GM12878 (cell line): Measurements from ENCODE around the gene BNC2. TPM values are rescaled to one million over a fixed set of nuclear protein-coding genes. Genes with fewer than 3 reads are reported as not detected.

Experiments
- ATAC-seq: fragments of 200-7000 bp; cut with Tn5 transposase; 3 replicates; pipeline ENCODE4 v1.9.1; 2020; ENCODE audit warnings: mild to moderate bottlenecking, moderate library complexity
- BruUV-seq: library from RNA; stranded (reverse); fragments of 400-500 nt; replicated peaks from 2 replicates; lab custom pipeline; 2021; lab: Mats Ljungman, UMichigan
- CTCF ChIA-PET: fragments of 300-600 bp; sonication (Branson Sonifier 250); formaldehyde crosslinking; extraction: SDS; loops from one replicate; lab custom pipeline; 2021; ENCODE audit warnings: inconsistent platforms; lab: Yijun Ruan, JAX
- POLR2A ChIA-PET: fragments of 350-600 bp; formaldehyde crosslinking; extraction: SDS; loops from one replicate; lab custom pipeline; 2021; ENCODE audit warnings: inconsistent platforms; lab: Charles Lee
- RAD21 ChIA-PET: fragments of 300-600 bp; sonication (Branson Sonifier 250); formaldehyde crosslinking; loops from one replicate; lab custom pipeline; 2023; ENCODE audit warnings: antibody characterized with exemption; ENCODE audit not compliant: unreplicated experiment; lab: Charles Lee
- SMC1A ChIA-PET: fragments of 300-600 bp; sonication (Branson Sonifier 250); formaldehyde crosslinking; loops from one replicate; lab custom pipeline; 2023; ENCODE audit not compliant: unreplicated experiment, uncharacterized antibody; lab: Charles Lee
- DNase-seq: peaks from one replicate; pipeline ENCODE4 v3.0.0-alpha.2; 2011; ENCODE audit warnings: low read depth, low spot score
- FAIRE-seq: peaks from 3 replicates; lab custom pipeline; 2011; peaks lifted over from hg19 to GRCh38; lab: Jason Lieb, UNC
- H2AFZ ChIP-seq: 2 replicates; pipeline ENCODE4 v1.6.0; 2011; ENCODE audit warnings: low read depth, low read length, control low read depth; ENCODE audit not compliant: control insufficient read depth
- H3K27ac ChIP-seq: 2 replicates; pipeline ENCODE4 v1.5.1; 2011; ENCODE audit warnings: control low read depth; ENCODE audit not compliant: control insufficient read depth, insufficient read depth
- H3K27me3 ChIP-seq, 2 experiments: replicated peaks in 1 of 2; 2 replicates each; pipeline versions ENCODE4 v1.6.0 to v1.6.1; 2011; ENCODE audit warnings: low read length in 1 of 2; ENCODE audit not compliant: control insufficient read depth in 2 of 2, insufficient read depth in 2 of 2
- H3K36me3 ChIP-seq, 2 experiments: 2 replicates each; pipeline ENCODE4 v1.5.1; 2011; ENCODE audit warnings: low read length in 1 of 2; ENCODE audit not compliant: control insufficient read depth in 2 of 2, insufficient read depth in 2 of 2
- H3K4me1 ChIP-seq: 2 replicates; pipeline ENCODE4 v1.6.1; 2011; ENCODE audit warnings: mild to moderate bottlenecking, low read length, moderate library complexity, mixed read lengths; ENCODE audit not compliant: control insufficient read depth, insufficient read depth
- H3K4me2 ChIP-seq: 2 replicates; pipeline ENCODE4 v1.6.0; 2011; ENCODE audit warnings: control low read depth; ENCODE audit not compliant: control insufficient read depth, insufficient read depth
- H3K4me3 ChIP-seq: fragments of 200-600 bp; sonication (generic); 2 replicates; pipeline ENCODE4 v1.5.1; 2016
- H3K79me2 ChIP-seq: 2 replicates; pipeline ENCODE4 v1.6.0; 2011; ENCODE audit warnings: low read length; ENCODE audit not compliant: control insufficient read depth, insufficient read depth
- H3K9ac ChIP-seq: 2 replicates; pipeline ENCODE4 v1.8.0; 2011; ENCODE audit warnings: low read length, control low read depth, mixed read lengths; ENCODE audit not compliant: control insufficient read depth, insufficient read depth
- H3K9me3 ChIP-seq: replicated peaks from 3 replicates; pipeline ENCODE4 v1.5.1; 2011; ENCODE audit warnings: mild to moderate bottlenecking, low read length; ENCODE audit not compliant: control insufficient read depth, insufficient read depth
- H4K20me1 ChIP-seq: 2 replicates; pipeline ENCODE4 v1.6.0; 2011; ENCODE audit not compliant: control insufficient read depth, insufficient read depth
- ATF2 ChIP-seq: IDR thresholded peaks from 2 replicates; pipeline ENCODE4 v1.6.1; 2012; ENCODE audit warnings: low read length, inconsistent platforms
- BACH1 ChIP-seq: fragments of 450-650 bp; IDR thresholded peaks from 2 replicates; pipeline ENCODE4 v1.6.1; 2017; ENCODE audit warnings: mild to moderate bottlenecking, borderline replicate concordance
- BMI1 ChIP-seq: fragments of 450-650 bp; IDR thresholded peaks from 2 replicates; pipeline ENCODE4 v1.6.1; 2016; ENCODE audit warnings: mild to moderate bottlenecking, moderate library complexity, borderline replicate concordance
- CREB1 ChIP-seq: IDR thresholded peaks from 2 replicates; pipeline ENCODE4 v1.6.1; 2012; ENCODE audit warnings: low read depth, mild to moderate bottlenecking, inconsistent platforms
- FOXK2 ChIP-seq: fragments of 450-650 bp; IDR thresholded peaks from 2 replicates; pipeline ENCODE4 v1.6.1; 2017; ENCODE audit warnings: mild to moderate bottlenecking, moderate library complexity
- JUNB ChIP-seq: IDR thresholded peaks from 2 replicates; pipeline ENCODE4 v1.6.1; 2016; ENCODE audit warnings: antibody characterized with exemption, mild to moderate bottlenecking
- MAX ChIP-seq: IDR thresholded peaks from 2 replicates; pipeline ENCODE4 v1.6.1; 2012; ENCODE audit warnings: low read depth, low read length, improper control_type of control experiment
- NR2C1 ChIP-seq: fragments of 450-650 bp; IDR thresholded peaks from 2 replicates; pipeline ENCODE4 v1.6.1; 2017; ENCODE audit warnings: antibody characterized with exemption, mild to moderate bottlenecking, moderate library complexity
- NRF1 ChIP-seq: conservative IDR thresholded peaks from 2 replicates; pipeline ENCODE4 v1.6.1; 2011; ENCODE audit warnings: mild to moderate bottlenecking, low read depth, low read length, improper control_type of control experiment
- PBX3 ChIP-seq: IDR thresholded peaks from 2 replicates; pipeline ENCODE4 v1.6.1; 2011; ENCODE audit warnings: mild to moderate bottlenecking, low read depth, low read length, moderate library complexity; ENCODE audit not compliant: insufficient replicate concordance
- SMC3 ChIP-seq: IDR thresholded peaks from 2 replicates; pipeline ENCODE4 v1.6.1; 2011; ENCODE audit warnings: low read length, improper control_type of control experiment, borderline replicate concordance
- SRF ChIP-seq, 2 experiments: IDR thresholded peaks; 2 replicates each; pipeline ENCODE4 v1.6.1; 2011; ENCODE audit warnings: low read depth in 2 of 2, low read length in 2 of 2, mild to moderate bottlenecking in 1 of 2, moderate library complexity in 1 of 2
- SUZ12 ChIP-seq: fragments of 200-600 bp; sonication (generic); IDR thresholded peaks from one replicate; pipeline ENCODE4 v1.6.1; 2018; ENCODE audit warnings: antibody characterized with exemption, mild to moderate bottlenecking; ENCODE audit not compliant: unreplicated experiment
- TAF1 ChIP-seq: IDR thresholded peaks from 2 replicates; pipeline ENCODE4 v1.6.1; 2011; ENCODE audit warnings: mild to moderate bottlenecking, low read depth, low read length, borderline replicate concordance
- TCF7 ChIP-seq: IDR thresholded peaks from 2 replicates; pipeline ENCODE4 v1.6.1; 2014; ENCODE audit warnings: antibody characterized with exemption, borderline replicate concordance
- ZSCAN29 ChIP-seq: fragments of 450-650 bp; IDR thresholded peaks from 2 replicates; pipeline ENCODE4 v1.6.1; 2017; ENCODE audit warnings: mild to moderate bottlenecking, moderate library complexity
- in situ Hi-C: fragments of 300-500 bp; cut with MboI; formaldehyde crosslinking; loops from 9 replicates; pipeline ENCODE4 v1.14.3; 2018; ENCODE audit warnings: mixed read lengths
- intact Hi-C: fragments of 100-400 bp; cut with micrococcal nuclease; formaldehyde crosslinking; loops from one replicate; pipeline ENCODE4 v1.14.2; 2022; ENCODE audit not compliant: unreplicated experiment
- polyA plus RNA-seq, 11 experiments: library from polyadenylated mRNA; depleted of rRNA in 4 of 11; unstranded in 6 of 11; stranded (reverse) in 5 of 11; fragments of >200 nt; fragmentation: Nextera tagmentation in 4 of 11; fragmentation: Illumina TruSeq in 1 of 11; extraction: Ambion mirVana in 4 of 11; extraction: Trizol in 1 of 11; gene quantifications; 1 replicate in 1 of 11; 2 replicates in 10 of 11; pipeline versions ENCODE4 v1.2.1 to v1.2.3, GENCODE V29; 2011 to 2016; ENCODE audit warnings: inconsistent platforms in 2 of 11, missing spikeins in 2 of 11, low read depth in 1 of 11
- total RNA-seq, 4 experiments: library from RNA; depleted of rRNA in 3 of 4; stranded (reverse); fragments of >200 nt in 3 of 4; fragmentation: Illumina TruSeq in 1 of 4; extraction: Trizol in 1 of 4; gene quantifications; 2 replicates each; pipeline versions ENCODE4 v1.2.1 to v1.2.3, GENCODE V29; 2013 to 2021
- TF ChIP-seq, protein P1 (sequence below): IDR thresholded peaks from 2 replicates; pipeline ENCODE4 v1.6.1; 2012; ENCODE audit warnings: low read depth, low read length, improper control_type of control experiment

BNC2 gene
- total and polyA plus RNA-seq, 10 of the 15 experiments (the other 5 are each of a cell fraction or from before 2014, with no cell fraction given): 0.05 to 14.5 (median 0.26) TPM

GRCh38 chr9:16825971-16826625, 44.4 kb downstream of the BNC2 start (continued):
- TF ChIP-seq ZSCAN29 (no peak), CREB1 (no peak), PBX3 (no peak), BMI1 (no peak), JUNB (no peak), SRF (IDR thresholded peaks at IDR 0.05; ENCODE audit: low read depth in 2 of 2, low read length in 2 of 2) (no peak), BACH1 (no peak), NR2C1 (no peak), NRF1 (no peak)

DNA sequence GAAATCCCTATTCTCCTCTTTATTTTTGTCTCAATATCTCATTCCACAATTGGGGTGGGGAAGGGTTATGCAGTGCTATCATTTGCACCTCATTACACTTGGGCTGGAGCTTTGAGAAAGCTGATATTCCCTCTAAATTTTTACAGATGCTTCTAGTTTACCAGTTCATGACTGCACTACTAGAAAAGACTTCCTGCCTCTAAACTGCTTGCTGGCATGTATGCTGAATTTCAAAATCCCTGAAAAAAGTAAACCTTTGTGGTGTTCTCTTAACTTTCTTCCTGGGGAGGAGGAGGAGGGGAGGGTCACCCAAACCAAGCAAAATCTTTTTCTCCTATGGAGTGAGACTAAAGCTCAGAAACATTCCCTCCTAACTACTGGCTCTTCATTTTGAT, 45.1 kb downstream of the BNC2 start:
- DNase-seq: no peak
- Histone ChIP-seq H3K4me3 (no peak overlapping the region), H3K36me3 (no peaks in the 10 kb centered on the region), H3K27ac (no peak overlapping the region), H3K4me1 (no peaks in the 10 kb centered on the region), H3K9ac (no peak overlapping the region), H3K27me3 (no peaks in the 10 kb centered on the region), H3K4me2 (no peak overlapping the region)
- no TSS peak for BruUV-seq
- SMC1A ChIA-PET: interaction anchor here (1.0 kb wide), 1 partner anchor 454 kb away, joined by 3 read pairs; no protein-coding TSS in a partner anchor
- in situ Hi-C loops: no loop called here
- POLR2A ChIA-PET: no interaction called here
- RAD21 ChIA-PET: no interaction called here
- TF ChIP-seq MAX: no peak
- TF ChIP-seq TCF7: no peak
- TF ChIP-seq SMC3: no peak
- TF ChIP-seq FOXK2: no peak
- TF ChIP-seq TAF1: no peak
- no peak for TF ChIP-seq SUZ12
- TF ChIP-seq, protein P1, sequence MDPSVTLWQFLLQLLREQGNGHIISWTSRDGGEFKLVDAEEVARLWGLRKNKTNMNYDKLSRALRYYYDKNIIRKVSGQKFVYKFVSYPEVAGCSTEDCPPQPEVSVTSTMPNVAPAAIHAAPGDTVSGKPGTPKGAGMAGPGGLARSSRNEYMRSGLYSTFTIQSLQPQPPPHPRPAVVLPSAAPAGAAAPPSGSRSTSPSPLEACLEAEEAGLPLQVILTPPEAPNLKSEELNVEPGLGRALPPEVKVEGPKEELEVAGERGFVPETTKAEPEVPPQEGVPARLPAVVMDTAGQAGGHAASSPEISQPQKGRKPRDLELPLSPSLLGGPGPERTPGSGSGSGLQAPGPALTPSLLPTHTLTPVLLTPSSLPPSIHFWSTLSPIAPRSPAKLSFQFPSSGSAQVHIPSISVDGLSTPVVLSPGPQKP: no peak
- TF ChIP-seq ATF2: no peak
- TF ChIP-seq, all 136 proteins: peak for 0
- CTCF ChIA-PET: interaction anchor here (0.8 to 2.2 kb wide), 2 partner anchors 250 to 434 kb away, joined by 3 to 6 read pairs; no protein-coding TSS in a partner anchor
- ATAC-seq (no peak), FAIRE-seq (no peak)
- H3K79me2 ChIP-seq: no peaks in the 10 kb centered on the region
- intact Hi-C loops: loop anchor here (10.0 kb wide), 1 partner anchor 631 kb away; no protein-coding TSS in a partner anchor
- no peak overlapping the region for H2AFZ ChIP-seq
- H3K9me3 ChIP-seq: no peaks in the 10 kb centered on the region
- H4K20me1 ChIP-seq: no peaks in the 10 kb centered on the region
